GM18873 (cell line): ENCODE measurements around the gene WDR38.
A peak's percentile ranks its signal among the peaks of the same experiment; 100 is the strongest.

ENCODE experiments used
- ATAC-seq: cut with Tn5 transposase; IDR thresholded peaks from one replicate; pipeline ENCODE4 v1.9.1; 2021; ENCODE audit warnings: mild to moderate bottlenecking, moderate library complexity, moderate number of reproducible peaks; ENCODE audit not compliant: unreplicated experiment, low FRiP score

WDR38 gene, protein sequence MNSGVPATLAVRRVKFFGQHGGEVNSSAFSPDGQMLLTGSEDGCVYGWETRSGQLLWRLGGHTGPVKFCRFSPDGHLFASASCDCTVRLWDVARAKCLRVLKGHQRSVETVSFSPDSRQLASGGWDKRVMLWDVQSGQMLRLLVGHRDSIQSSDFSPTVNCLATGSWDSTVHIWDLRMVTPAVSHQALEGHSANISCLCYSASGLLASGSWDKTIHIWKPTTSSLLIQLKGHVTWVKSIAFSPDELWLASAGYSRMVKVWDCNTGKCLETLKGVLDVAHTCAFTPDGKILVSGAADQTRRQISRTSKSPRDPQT

GRCh38 chr9:124852829-124853531, at the start of gene WDR38:
Gene WDR38, plus strand, starts transcription at chr9:124853460. Its CDS starts 72 bp downstream, at chr9:124853532.
- ATAC-seq = peak; percentile 66

GRCh38 chr9:124803911-124804310, 49.3 kb upstream of the WDR38 start:
- no peak for ATAC-seq

GRCh38 chr9:124805186-124805585, 48.1 kb upstream of the WDR38 start:
- ATAC-seq = no peak

DNA sequence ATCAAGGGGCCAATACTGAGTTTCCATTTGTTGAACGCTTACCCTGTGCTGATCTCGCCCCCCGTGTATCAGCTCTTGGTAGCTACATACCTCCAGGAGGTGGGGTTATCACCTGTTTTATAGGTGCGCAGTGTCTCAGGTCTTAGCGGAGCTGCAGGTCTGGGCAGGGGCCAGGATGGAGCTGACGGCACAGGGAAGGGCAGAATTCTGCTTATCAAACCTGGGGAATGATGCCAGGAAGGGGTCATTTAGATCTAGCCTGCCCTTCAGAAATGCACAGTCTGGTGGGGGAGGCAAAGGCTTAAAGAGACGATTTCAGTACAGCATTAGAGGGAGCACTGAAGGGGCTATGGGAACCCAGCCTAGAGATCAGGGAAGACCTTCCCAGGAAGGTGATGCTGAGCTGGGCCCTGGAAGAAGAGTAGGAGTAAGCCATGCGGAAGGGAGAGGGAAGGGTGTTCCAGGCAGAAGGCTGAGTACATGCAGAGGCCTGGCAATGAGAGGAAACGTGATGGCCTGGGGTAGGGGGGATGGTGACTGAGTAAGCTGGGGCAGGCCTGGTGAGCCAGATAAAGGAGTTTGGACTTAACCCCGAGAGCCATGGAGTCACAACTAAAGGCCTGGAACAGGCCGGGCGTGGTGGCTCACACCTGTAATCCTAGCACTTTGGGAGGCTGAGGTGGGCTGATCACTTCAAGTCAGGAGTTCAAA, 44.9 kb upstream of the WDR38 start:
- ATAC-seq = no peak

- no peak for ATAC-seq
These were observed 44.0 kb upstream of the WDR38 start for GRCh38 chr9:124809211-124809610.

DNA sequence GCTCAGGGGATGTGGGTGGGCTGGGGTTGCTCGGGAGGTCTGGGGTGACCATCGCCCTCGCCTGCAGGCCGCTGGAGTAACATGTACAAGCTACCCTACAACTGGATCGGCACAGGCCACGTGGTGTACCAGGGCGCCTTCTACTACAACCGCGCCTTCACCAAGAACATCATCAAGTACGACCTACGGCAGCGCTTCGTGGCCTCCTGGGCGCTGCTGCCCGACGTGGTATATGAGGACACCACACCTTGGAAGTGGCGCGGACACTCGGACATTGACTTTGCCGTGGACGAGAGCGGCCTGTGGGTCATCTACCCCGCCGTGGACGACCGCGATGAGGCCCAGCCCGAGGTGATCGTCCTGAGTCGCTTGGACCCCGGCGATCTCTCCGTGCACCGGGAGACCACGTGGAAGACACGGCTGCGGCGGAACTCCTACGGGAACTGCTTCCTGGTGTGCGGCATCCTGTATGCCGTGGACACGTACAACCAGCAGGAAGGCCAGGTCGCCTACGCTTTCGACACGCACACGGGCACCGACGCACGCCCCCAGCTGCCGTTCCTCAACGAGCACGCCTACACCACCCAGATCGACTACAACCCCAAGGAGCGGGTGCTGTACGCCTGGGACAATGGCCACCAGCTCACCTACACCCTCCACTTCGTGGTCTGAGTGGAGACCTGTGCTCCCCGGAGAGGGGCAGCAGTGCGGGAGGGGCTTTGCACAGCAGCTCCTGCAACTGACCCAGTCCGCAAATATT, 43.3 kb upstream of the WDR38 start:
- no peak for ATAC-seq

DNA sequence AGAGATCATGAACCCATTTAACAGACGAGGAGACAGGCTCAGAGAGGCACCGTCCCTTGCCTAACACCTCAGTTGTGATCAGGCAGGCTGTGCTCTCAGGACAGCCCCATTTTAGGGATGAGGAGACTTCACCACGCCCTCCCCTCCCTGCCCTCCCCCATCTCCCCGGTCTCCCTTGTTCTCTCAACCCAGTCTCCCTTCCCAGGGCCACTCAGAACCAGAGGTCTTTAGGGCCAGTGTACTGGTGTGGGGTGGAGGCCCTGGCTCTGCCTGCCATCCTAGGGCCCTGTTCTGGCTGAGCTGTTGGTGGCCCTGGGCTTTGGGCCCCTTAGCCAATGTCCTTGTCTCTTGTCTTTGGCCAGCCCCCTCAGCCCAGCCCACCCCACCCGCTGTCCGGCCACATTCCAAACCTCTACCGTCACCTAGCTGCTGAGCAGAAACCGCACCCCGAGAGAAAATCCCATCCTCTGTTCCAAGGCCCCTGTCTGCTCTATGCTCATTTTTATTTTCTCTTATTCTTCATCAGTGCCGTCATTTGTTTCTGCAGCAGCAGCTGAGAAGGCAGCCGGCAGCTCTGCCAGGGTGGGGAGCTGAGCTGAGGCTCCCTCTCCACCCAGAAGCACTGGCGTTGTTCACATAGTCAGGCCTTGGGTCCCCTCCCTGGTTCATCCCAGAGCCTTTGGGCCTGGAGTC, 42.5 kb upstream of the WDR38 start:
- ATAC-seq = no peak

GRCh38 chr9:124812441-124812876, 40.8 kb upstream of the WDR38 start:
- no peak for ATAC-seq

- ATAC-seq = no peak
These were observed 40.2 kb upstream of the WDR38 start for GRCh38 chr9:124813041-124813440.

DNA sequence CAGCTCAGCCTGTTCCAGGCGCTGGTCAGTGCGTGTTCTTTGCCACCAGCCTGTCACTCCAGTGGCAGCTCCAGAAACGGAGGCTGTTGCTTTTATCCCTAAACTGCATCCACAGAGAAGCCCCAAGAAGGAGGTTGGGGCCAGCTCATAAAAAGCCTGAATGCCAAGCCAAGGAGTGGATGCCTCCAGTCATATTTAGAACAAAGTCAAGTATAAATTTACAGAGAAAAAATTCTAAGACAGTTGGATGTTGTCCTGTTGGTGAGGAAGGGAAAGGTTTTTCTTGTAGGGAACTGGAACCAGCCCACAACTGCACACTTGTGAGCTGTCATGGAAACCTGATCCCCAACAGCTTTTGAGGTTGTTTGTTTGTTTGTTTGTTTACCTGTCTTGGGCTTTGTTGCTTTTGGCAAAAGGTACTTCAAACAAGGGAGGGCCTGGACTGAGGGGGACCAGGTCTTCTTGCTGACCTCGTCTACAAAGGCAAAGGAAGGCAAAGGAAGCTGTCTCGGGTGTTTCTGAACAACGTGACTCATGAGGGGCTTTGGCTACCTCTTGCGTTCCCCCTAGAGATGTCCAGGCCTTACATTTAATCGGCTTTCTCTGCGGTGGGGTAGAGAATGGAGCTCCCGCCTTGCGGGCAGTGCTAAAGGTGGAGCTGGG, 39.6 kb upstream of the WDR38 start:
- ATAC-seq = no peak

DNA sequence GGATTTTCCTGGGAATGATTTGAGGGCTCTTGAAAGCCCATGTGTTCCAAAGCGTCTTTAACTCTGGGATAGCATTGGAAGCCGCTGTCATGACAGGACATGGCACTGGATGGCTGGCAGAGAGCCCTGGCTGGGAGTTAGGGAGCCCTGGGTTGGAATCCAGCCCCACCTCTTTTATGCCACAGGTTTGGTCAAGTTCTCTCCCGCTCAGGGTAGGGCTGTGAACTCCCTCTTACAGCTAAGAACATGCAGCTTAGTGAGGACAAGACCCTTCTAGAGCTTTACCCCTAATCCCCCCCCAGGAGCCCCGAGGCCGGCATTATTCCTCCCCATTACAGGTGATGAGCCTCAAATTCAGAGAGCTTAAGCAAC, 39.1 kb upstream of the WDR38 start:
- no peak for ATAC-seq

GRCh38 chr9:124815601-124816000, 37.7 kb upstream of the WDR38 start:
- ATAC-seq = no peak

- ATAC-seq = no peak
These were observed 34.6 kb upstream of the WDR38 start for GRCh38 chr9:124818431-124819281.

DNA sequence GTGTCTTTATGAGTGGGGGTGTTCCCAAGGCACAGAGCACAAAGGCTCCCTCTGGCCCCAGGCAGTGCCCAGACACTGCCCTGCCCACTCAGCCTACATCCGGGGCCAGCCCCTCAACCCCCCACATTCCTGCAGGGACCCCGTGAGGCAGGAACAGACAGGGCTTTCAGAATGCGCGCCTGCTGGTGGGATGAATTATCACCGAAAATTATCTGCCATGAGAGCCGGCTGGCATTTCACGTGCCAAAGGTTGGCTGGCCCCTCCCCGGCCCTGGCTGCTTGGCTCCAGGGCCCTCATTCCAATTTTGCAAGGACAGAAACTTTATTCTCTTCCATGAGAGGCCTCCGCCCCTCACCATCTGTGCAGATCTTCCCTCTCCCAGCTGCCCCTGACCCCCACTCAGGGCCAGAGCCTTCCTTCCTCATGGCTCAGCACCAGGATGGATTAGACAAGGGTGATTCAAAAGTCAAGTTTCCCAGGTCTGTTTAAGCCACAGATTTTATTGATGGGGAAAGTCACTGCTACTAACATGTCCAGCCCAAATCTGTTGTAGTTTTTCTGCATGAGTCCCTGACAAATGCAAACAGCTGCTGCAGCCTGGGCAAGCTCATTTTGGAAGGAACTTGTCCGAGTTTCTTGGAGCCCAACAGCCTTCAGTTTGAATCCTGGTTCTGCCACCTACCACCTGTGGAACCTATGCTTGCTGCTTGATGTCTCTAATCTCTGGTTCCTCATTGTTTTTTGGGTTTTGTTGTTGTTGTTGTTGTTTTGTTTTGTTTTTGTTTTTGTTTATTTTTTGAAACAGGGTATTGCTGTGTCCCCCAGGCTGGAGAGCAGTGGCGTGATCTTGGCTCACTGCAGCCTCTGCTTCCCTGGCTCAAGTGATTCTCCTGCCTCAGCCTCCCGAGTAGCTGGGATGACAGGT, 32.3 kb upstream of the WDR38 start:
- ATAC-seq = no peak

GRCh38 chr9:124828489-124829333, 24.5 kb upstream of the WDR38 start:
- no peak for ATAC-seq

GRCh38 chr9:124829334-124829669, 24.0 kb upstream of the WDR38 start:
- ATAC-seq = no peak

GRCh38 chr9:124830593-124830992, 22.7 kb upstream of the WDR38 start:
- ATAC-seq = no peak
